Endothelial cell of umbilical vein (primary cell): Measurements from ENCODE around the gene MAL. TPM values are rescaled to one million over a fixed set of nuclear protein-coding genes. Genes with fewer than 3 reads are reported as not detected.

Experiments used
- BruUV-seq: library from RNA; stranded (reverse); fragments of 400-500 nt; replicated peaks from 2 replicates; lab custom pipeline; 2021; lab: Mats Ljungman, UMichigan
- CTCF ChIA-PET: fragments of 300-600, 350-600 bp; sonication (Branson Sonifier 250); formaldehyde crosslinking; loops from one replicate; lab custom pipeline; 2021; ENCODE audit warnings: antibody characterized with exemption, inconsistent platforms; lab: Charles Lee
- POLR2A ChIA-PET: fragments of 300-600, 350-600 bp; sonication (Branson Sonifier 250); formaldehyde crosslinking; loops from one replicate; lab custom pipeline; 2021; ENCODE audit warnings: antibody characterized with exemption, inconsistent platforms; lab: Charles Lee
- DNase-seq: peaks from one replicate; pipeline ENCODE4 v3.0.0-alpha.2; 2011; ENCODE audit warnings: low read depth, low spot score
- FAIRE-seq: peaks from 2 replicates; lab custom pipeline; 2011; peaks lifted over from hg19 to GRCh38; lab: Jason Lieb, UNC
- H2AFZ ChIP-seq: 2 replicates; pipeline ENCODE4 v1.6.0; 2012; ENCODE audit warnings: low read depth, low read length, control low read depth, inconsistent platforms
- H3K27ac ChIP-seq: 2 replicates; pipeline ENCODE4 v1.5.1; 2011; ENCODE audit warnings: low read depth, mild to moderate bottlenecking, control low read depth, low read length, moderate library complexity; ENCODE audit not compliant: insufficient read depth
- H3K27me3 ChIP-seq, 2 experiments: 2 replicates each; pipeline versions ENCODE4 v1.6.0 to v1.6.1; 2011; ENCODE audit warnings: low read length in 2 of 2, mixed read lengths in 1 of 2; ENCODE audit not compliant: control insufficient read depth in 2 of 2, insufficient read depth in 2 of 2
- H3K36me3 ChIP-seq, 2 experiments: 2 replicates in 1 of 2; 3 replicates in 1 of 2; pipeline ENCODE4 v1.5.1; 2011; ENCODE audit warnings: low read length in 2 of 2, mild to moderate bottlenecking in 1 of 2, moderate library complexity in 1 of 2; ENCODE audit not compliant: control insufficient read depth in 2 of 2, insufficient read depth in 2 of 2; ENCODE audit errors: extremely low read depth in 1 of 2
- H3K4me1 ChIP-seq: 3 replicates; pipeline ENCODE4 v1.5.1; 2011; ENCODE audit warnings: mild to moderate bottlenecking, low read length; ENCODE audit not compliant: control insufficient read depth, insufficient read depth; ENCODE audit errors: extremely low read depth
- H3K4me2 ChIP-seq: 2 replicates; pipeline ENCODE4 v1.6.1; 2011; ENCODE audit warnings: low read length, control low read depth, mixed read lengths; ENCODE audit not compliant: insufficient read depth
- H3K4me3 ChIP-seq, 3 experiments: fragments of 200-600 bp in 1 of 3; sonication (generic), shearing (Covaris generic) in 1 of 3; replicated peaks in 1 of 3; 2 replicates each; pipeline ENCODE4 v1.5.1; 2011 to 2016; ENCODE audit warnings: control low read depth in 3 of 3, low read length in 3 of 3, mild to moderate bottlenecking in 2 of 3, inconsistent platforms in 1 of 3, low read depth in 1 of 3, moderate library complexity in 1 of 3; ENCODE audit not compliant: insufficient read depth in 1 of 3
- H3K79me2 ChIP-seq: 2 replicates; pipeline ENCODE4 v1.6.0; 2012; ENCODE audit warnings: low read length, inconsistent platforms; ENCODE audit not compliant: control insufficient read depth, insufficient read depth
- H3K9ac ChIP-seq: replicated peaks from 2 replicates; pipeline ENCODE3; 2011; ENCODE audit warnings: low read length, control low read depth; ENCODE audit not compliant: insufficient read depth; ENCODE audit errors: extremely low read depth
- H3K9me1 ChIP-seq: replicated peaks from 3 replicates; pipeline ENCODE4 v1.6.0; 2011; ENCODE audit warnings: mild to moderate bottlenecking, low read length; ENCODE audit not compliant: control insufficient read depth, insufficient read depth; ENCODE audit errors: extremely low read depth
- H3K9me3 ChIP-seq: replicated peaks from 2 replicates; pipeline ENCODE4 v1.5.1; 2012; ENCODE audit warnings: low read length, inconsistent platforms; ENCODE audit not compliant: control insufficient read depth, insufficient read depth
- H4K20me1 ChIP-seq: replicated peaks from 2 replicates; pipeline ENCODE3; 2011; ENCODE audit warnings: mild to moderate bottlenecking, low read length; ENCODE audit not compliant: control insufficient read depth, insufficient read depth; ENCODE audit errors: extremely low read depth
- EZH2 ChIP-seq: IDR thresholded peaks from 2 replicates; pipeline ENCODE4 v1.6.1; 2012; ENCODE audit warnings: borderline replicate concordance, low read depth, mild to moderate bottlenecking, moderate library complexity, low read length, inconsistent platforms; ENCODE audit not compliant: severe bottlenecking
- FOS ChIP-seq: IDR thresholded peaks from 2 replicates; pipeline ENCODE4 v1.6.1; 2011; ENCODE audit warnings: mild to moderate bottlenecking, low read length, moderate library complexity, borderline replicate concordance; ENCODE audit not compliant: insufficient read depth
- GATA2 ChIP-seq: IDR thresholded peaks from 2 replicates; pipeline ENCODE4 v1.7.0; 2011; ENCODE audit warnings: low read depth, mild to moderate bottlenecking, moderate library complexity, mixed read lengths, low read length; ENCODE audit not compliant: insufficient read length, insufficient read depth
- JUN ChIP-seq: IDR thresholded peaks from 2 replicates; pipeline ENCODE4 v1.6.1; 2011; ENCODE audit warnings: borderline replicate concordance, low read depth; ENCODE audit not compliant: insufficient read length, insufficient read depth
- POLR2AphosphoS5 ChIP-seq: IDR thresholded peaks from 2 replicates; pipeline ENCODE4 v1.6.1; 2012; ENCODE audit warnings: low read depth, mild to moderate bottlenecking, control low read depth, low read length, moderate library complexity; ENCODE audit not compliant: insufficient read depth
- dilution Hi-C: fragments of 300-500 bp; cut with MboI; formaldehyde crosslinking; loops from one replicate; pipeline ENCODE4 v1.15.0; 2019; ENCODE audit warnings: low sequenced_read_pairs; ENCODE audit not compliant: extremely low pct_ligation_motif_present
- intact Hi-C: fragments of 100-400 bp; cut with micrococcal nuclease; formaldehyde crosslinking; loops from one replicate; pipeline ENCODE4 v1.10.0; 2022
- polyA plus RNA-seq, 4 experiments: library from polyadenylated mRNA; depleted of rRNA in 3 of 4; stranded (reverse) in 3 of 4; unstranded in 1 of 4; fragments of >200 nt; gene quantifications; 2 replicates each; pipeline versions ENCODE4 v1.2.1 to v1.2.3, GENCODE V29; 2011 to 2012; ENCODE audit warnings: missing spikeins in 1 of 4
- total RNA-seq: library from RNA; stranded (reverse); gene quantifications from 2 replicates; pipeline ENCODE4 v1.2.3, GENCODE V29; 2021
- TF ChIP-seq, protein P1 (sequence below), 2 donors: IDR thresholded peaks; 1 replicate in 1 of 2; 2 replicates in 1 of 2; pipeline ENCODE4 v1.5.1; 2011; ENCODE audit warnings: low read length in 2 of 2, mild to moderate bottlenecking in 2 of 2, moderate library complexity in 2 of 2, control low read depth in 1 of 2, inconsistent platforms in 1 of 2, low read depth in 1 of 2; ENCODE audit not compliant: insufficient read depth in 1 of 2; ENCODE audit errors: extremely low read depth in 1 of 2
- TF ChIP-seq, protein P2 (sequence below): IDR thresholded peaks from 2 replicates; pipeline ENCODE4 v1.6.1; 2011; ENCODE audit not compliant: insufficient read depth, insufficient read length

Gene MAL
- total and polyA plus RNA-seq, 2 donors (not counting 3 experiments of a cell fraction or from before 2014, with no cell fraction given): not detected

DNA sequence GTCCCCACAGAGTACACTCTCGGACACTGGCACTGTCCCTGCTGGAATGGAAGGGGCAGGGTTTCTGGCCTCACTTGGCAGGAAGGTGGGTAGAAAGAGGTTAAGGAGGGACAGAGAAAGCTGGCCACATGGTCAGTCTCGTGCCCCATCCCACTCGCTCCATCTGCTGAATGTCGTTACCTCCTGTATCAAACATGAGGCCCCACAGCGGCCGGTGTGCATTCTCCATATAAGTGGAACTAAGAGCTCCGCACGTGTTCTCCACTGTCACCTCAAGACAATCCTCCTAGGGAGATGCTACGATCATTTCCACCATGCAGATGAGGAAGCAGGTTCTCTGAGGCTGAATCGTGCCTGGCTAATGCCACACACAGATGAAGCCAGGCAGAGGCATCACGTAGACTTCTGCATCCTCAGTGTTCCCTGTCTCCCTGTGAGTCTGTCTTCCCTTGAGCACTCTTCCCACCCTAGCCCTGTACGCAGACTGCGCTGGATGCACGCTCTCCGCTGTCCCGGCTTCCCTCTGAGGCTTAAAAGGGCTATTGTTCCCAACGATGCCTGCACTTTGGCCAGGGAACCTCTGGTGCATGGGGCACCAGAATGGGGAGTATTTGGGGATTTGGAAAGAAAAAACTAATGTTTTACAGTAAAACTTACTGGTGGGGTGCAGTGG, 35.1 kb downstream of the MAL start:
- no peaks in the 10 kb centered on the region for H4K20me1 ChIP-seq
- no peak overlapping the region for H3K4me3 ChIP-seq
- intact Hi-C loops: no loop called here
- no peak overlapping the region for H3K4me2 ChIP-seq
- H3K9ac ChIP-seq: no peak overlapping the region
- no TSS peak for BruUV-seq
- ChIA-PET CTCF (no interaction called here), POLR2A (no interaction called here)
- DNase-seq (no peak), FAIRE-seq (no peak)
- no peaks in the 10 kb centered on the region for H3K4me1 ChIP-seq
- no peaks in the 10 kb centered on the region for H3K79me2 ChIP-seq
- TF ChIP-seq FOS (no peak), JUN (no peak), POLR2AphosphoS5 (no peak), GATA2 (no peak), EZH2 (no peak)
- TF ChIP-seq, protein P1, sequence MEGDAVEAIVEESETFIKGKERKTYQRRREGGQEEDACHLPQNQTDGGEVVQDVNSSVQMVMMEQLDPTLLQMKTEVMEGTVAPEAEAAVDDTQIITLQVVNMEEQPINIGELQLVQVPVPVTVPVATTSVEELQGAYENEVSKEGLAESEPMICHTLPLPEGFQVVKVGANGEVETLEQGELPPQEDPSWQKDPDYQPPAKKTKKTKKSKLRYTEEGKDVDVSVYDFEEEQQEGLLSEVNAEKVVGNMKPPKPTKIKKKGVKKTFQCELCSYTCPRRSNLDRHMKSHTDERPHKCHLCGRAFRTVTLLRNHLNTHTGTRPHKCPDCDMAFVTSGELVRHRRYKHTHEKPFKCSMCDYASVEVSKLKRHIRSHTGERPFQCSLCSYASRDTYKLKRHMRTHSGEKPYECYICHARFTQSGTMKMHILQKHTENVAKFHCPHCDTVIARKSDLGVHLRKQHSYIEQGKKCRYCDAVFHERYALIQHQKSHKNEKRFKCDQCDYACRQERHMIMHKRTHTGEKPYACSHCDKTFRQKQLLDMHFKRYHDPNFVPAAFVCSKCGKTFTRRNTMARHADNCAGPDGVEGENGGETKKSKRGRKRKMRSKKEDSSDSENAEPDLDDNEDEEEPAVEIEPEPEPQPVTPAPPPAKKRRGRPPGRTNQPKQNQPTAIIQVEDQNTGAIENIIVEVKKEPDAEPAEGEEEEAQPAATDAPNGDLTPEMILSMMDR (IDR thresholded peaks at IDR 0.05; ENCODE audit: extremely low read depth in 1 of 2, insufficient read depth in 1 of 2, low read depth in 1 of 2, low read length in 2 of 2): no peak
- TF ChIP-seq, protein P2, sequence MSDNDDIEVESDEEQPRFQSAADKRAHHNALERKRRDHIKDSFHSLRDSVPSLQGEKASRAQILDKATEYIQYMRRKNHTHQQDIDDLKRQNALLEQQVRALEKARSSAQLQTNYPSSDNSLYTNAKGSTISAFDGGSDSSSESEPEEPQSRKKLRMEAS: no peak
- H2AFZ ChIP-seq: no peak overlapping the region
- no peaks in the 10 kb centered on the region for H3K27me3 ChIP-seq
- no peak overlapping the region for H3K27ac ChIP-seq
- dilution Hi-C loops: no loop called here
- H3K9me1 ChIP-seq: no peaks in the 10 kb centered on the region
- no peaks in the 10 kb centered on the region for H3K9me3 ChIP-seq
- H3K36me3 ChIP-seq: no peaks in the 10 kb centered on the region
